Measurements from ENCODE around the gene TSHZ2.

TSHZ2 gene

GRCh38 chr20:53162251-53162835 lies 190.2 kb downstream of the TSHZ2 start:
- peak; percentile 60 for DNase-seq (ENCODE audit: low read depth)
- peak; percentile 47 for TF ChIP-seq CTCF (conservative IDR thresholded peaks at IDR 0.05; ENCODE audit: low read length)
- peak overlapping the region; percentile 31 for H3K4me3 ChIP-seq (ENCODE audit: low read length)

GRCh38 chr20:53163486-53163885 lies 191.3 kb downstream of the TSHZ2 start:
- H3K4me3 ChIP-seq (ENCODE audit: low read length) = no peak overlapping the region
- DNase-seq (ENCODE audit: low read depth) = peak; percentile 76
- TF ChIP-seq CTCF (conservative IDR thresholded peaks at IDR 0.05; ENCODE audit: low read length) = no peak

- TF ChIP-seq CTCF (conservative IDR thresholded peaks at IDR 0.05; ENCODE audit: low read length) = no peak
- DNase-seq (ENCODE audit: low read depth) = no peak
- H3K4me3 ChIP-seq (ENCODE audit: low read length) = no peak overlapping the region
Measured at GRCh38 chr20:53164072-53164471, 191.9 kb downstream of the TSHZ2 start.

- TF ChIP-seq CTCF (conservative IDR thresholded peaks at IDR 0.05; ENCODE audit: low read length) = no peak
- no peak for DNase-seq (ENCODE audit: low read depth)
- H3K4me3 ChIP-seq (ENCODE audit: low read length) = no peak overlapping the region
Measured at GRCh38 chr20:53165452-53165851, 193.3 kb downstream of the TSHZ2 start.

GRCh38 chr20:53168491-53168890 lies 196.3 kb downstream of the TSHZ2 start:
- H3K4me3 ChIP-seq (ENCODE audit: low read length) = no peak overlapping the region
- DNase-seq (ENCODE audit: low read depth) = no peak
- TF ChIP-seq CTCF (conservative IDR thresholded peaks at IDR 0.05; ENCODE audit: low read length) = no peak

GRCh38 chr20:53170196-53170595 lies 198.0 kb downstream of the TSHZ2 start:
- no peak overlapping the region for H3K4me3 ChIP-seq (ENCODE audit: low read length)
- no peak for DNase-seq (ENCODE audit: low read depth)
- TF ChIP-seq CTCF (conservative IDR thresholded peaks at IDR 0.05; ENCODE audit: low read length) = no peak

- TF ChIP-seq CTCF (conservative IDR thresholded peaks at IDR 0.05; ENCODE audit: low read length) = no peak
- no peak overlapping the region for H3K4me3 ChIP-seq (ENCODE audit: low read length)
- DNase-seq (ENCODE audit: low read depth) = no peak
Measured at GRCh38 chr20:53171065-53171464, 198.9 kb downstream of the TSHZ2 start.
